ENCODE results near the gene CABP7.

The CABP7 gene

GRCh38 chr22:29773233-29773632, 53.4 kb downstream of the CABP7 start:
- no peak for DNase-seq (ENCODE audit: low read depth in 2 of 2)

DNA sequence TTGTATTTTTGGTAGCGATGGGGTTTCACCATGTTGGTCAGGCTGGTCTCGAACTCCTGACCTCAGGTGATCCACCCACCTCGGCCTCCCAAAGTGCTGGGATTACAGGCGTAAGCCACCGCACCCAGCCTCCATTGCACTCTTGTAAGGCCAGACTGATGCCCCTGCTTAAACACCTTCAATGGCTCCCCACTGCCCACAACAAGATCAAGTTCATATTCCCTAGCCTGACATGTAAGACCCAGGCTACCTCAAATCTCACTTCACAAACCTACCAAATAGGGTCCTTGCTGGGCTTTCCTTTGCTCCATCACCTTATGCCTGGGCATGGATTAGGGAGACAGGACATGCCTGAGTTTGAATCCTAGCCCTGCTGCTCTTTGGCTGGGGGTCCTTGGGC, 60.4 kb downstream of the CABP7 start:
- DNase-seq (ENCODE audit: low read depth in 2 of 2) = no peak

GRCh38 chr22:29780748-29781676, 61.2 kb downstream of the CABP7 start:
- DNase-seq (ENCODE audit: low read depth in 2 of 2) = no peak
